ENCODE results near the gene ST6GALNAC4. TPM values are rescaled to one million over a fixed set of nuclear protein-coding genes. Genes with fewer than 3 reads are reported as not detected.

ST6GALNAC4 gene
- total and polyA plus RNA-seq, 5 donors, result 24.3 to 36.7 (median 31.4) TPM

DNA sequence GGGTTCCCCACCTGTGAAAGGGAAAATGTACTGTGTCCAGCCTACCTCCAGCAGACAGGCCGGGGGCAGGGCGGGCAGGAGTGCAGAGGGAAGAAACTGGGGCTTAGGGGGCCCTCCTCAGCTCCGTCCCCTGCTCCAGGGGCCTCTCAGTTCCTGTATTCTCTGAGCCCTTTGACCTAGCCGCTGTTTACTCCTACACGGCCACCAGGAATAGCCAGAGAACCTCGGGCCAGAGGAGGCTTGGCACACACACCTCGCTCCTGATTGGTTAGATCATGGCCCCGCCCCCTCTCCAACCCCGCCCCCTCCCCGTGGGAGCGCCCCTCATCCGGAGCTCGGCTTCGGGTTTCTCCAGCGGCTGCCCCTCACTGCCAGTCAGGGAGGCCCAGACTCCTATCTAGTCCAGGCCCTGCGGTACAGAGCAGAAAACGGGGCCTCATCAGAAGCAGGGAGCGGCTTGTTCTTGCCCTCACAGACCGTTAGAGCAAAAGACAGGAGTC is 19.6 kb downstream of the ST6GALNAC4 start:
- peak overlapping the region; percentile 16 for H3K4me3 ChIP-seq (ENCODE audit: low read length)
- peaks cover 13% of the 10 kb centered on the region for H3K4me1 ChIP-seq (ENCODE audit: control insufficient read depth, insufficient read depth, low read length)
- H3K27me3 ChIP-seq (ENCODE audit: control insufficient read depth, insufficient read depth), result no peaks in the 10 kb centered on the region
- intact Hi-C loops (cut with DNase I), result no loop called here
- no peaks in the 10 kb centered on the region for H3K9me3 ChIP-seq (ENCODE audit: control insufficient read depth, low read length)
- ATAC-seq (peak; percentile 82 to 84), DNase-seq (peak; percentile 84 to 94 (median 94))
- H3K27ac ChIP-seq (ENCODE audit: low read length), result peak overlapping the region; percentile 92
- WGBS, result 9% methylated on average over 19 of the region's 19 CpGs

- no peak for ATAC-seq
- no peaks in the 10 kb centered on the region for H3K9me3 ChIP-seq (ENCODE audit: control insufficient read depth, low read length)
- intact Hi-C loops (cut with DNase I), result no loop called here
These were observed 20.2 kb downstream of the ST6GALNAC4 start for GRCh38 chr9:127896395-127897192.

DNA sequence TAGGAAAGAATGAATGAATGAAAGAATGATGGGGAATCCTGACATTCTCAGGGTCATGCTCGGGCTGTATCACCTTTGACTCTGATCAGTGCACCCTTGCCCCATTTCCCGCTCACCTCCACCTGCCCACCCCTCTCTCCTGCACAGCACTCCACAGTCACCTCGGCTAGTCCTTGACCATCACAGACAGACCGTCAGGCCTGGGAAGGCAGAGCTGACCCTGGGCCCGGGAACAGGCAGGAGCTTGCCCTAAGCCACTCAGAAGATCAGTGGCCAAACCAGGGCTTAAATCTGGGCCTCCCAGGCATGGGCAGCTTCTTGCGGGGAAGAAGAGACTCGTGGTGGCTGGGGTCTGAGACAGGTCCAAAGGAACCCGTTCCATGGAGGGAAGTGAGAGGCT is 21.0 kb downstream of the ST6GALNAC4 start:
- Histone ChIP-seq H3K4me3 (ENCODE audit: low read length) (no peak overlapping the region), H3K9me3 (ENCODE audit: control insufficient read depth, low read length) (no peaks in the 10 kb centered on the region), H3K27ac (ENCODE audit: low read length) (no peak overlapping the region), H3K4me1 (ENCODE audit: control insufficient read depth, insufficient read depth, low read length) (peaks cover 13% of the 10 kb centered on the region), H3K27me3 (ENCODE audit: control insufficient read depth, insufficient read depth) (no peaks in the 10 kb centered on the region)
- intact Hi-C loops (cut with DNase I), result no loop called here
- DNase-seq (peak in 2 of 3 donors; percentile 18 to 39), ATAC-seq (no peak)
- 92% methylated on average over 8 of the region's 8 CpGs for WGBS

More at GRCh38 chr9:127896395-127897192, 20.2 kb downstream of the ST6GALNAC4 start:
- Histone ChIP-seq H3K27ac (ENCODE audit: low read length) (peak overlapping the region; percentile 92), H3K4me3 (ENCODE audit: low read length) (peak overlapping the region; percentile 16), H3K27me3 (ENCODE audit: control insufficient read depth, insufficient read depth) (no peaks in the 10 kb centered on the region), H3K4me1 (ENCODE audit: control insufficient read depth, insufficient read depth, low read length) (peaks cover 13% of the 10 kb centered on the region)
- peak in 2 of 3 donors; percentile 42 to 71 for DNase-seq
- 58% methylated on average over 16 of the region's 16 CpGs for WGBS

- Histone ChIP-seq H3K4me1 (ENCODE audit: control insufficient read depth, insufficient read depth, low read length) (peaks cover 11% of the 10 kb centered on the region), H3K27ac (ENCODE audit: low read length) (no peak overlapping the region), H3K4me3 (ENCODE audit: low read length) (no peak overlapping the region), H3K27me3 (ENCODE audit: control insufficient read depth, insufficient read depth) (no peaks in the 10 kb centered on the region), H3K9me3 (ENCODE audit: control insufficient read depth, low read length) (no peaks in the 10 kb centered on the region)
- ATAC-seq, result no peak
- intact Hi-C loops (cut with DNase I), result no loop called here
- 95% methylated on average over 4 of the region's 4 CpGs for WGBS
- peak in 1 of 3 donors; percentile 3 for DNase-seq
These were observed 23.4 kb downstream of the ST6GALNAC4 start for GRCh38 chr9:127893392-127893791.

DNA sequence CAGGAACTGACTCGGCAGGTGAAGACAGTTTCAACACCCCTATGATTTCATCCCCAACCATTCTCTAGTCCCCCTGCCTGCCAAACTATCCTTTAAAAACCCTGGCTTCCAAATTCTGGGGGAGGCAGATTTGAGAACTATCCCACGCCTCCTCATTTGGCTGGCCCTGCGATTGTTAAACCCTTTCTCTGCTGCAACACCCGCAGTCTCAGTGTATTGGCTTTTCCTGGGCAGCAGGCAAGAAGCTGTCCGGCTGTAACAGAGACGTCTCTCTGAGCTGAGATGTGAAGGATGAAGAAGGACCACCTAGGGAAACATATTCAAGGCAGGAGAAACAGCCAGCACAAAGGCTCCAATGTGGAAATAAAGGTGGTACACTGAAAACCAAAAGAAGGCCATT is 24.0 kb downstream of the ST6GALNAC4 start:
- Histone ChIP-seq H3K4me1 (ENCODE audit: control insufficient read depth, insufficient read depth, low read length) (peaks cover 11% of the 10 kb centered on the region), H3K27me3 (ENCODE audit: control insufficient read depth, insufficient read depth) (no peaks in the 10 kb centered on the region), H3K4me3 (ENCODE audit: low read length) (no peak overlapping the region), H3K27ac (ENCODE audit: low read length) (no peak overlapping the region), H3K9me3 (ENCODE audit: control insufficient read depth, low read length) (no peaks in the 10 kb centered on the region)
- WGBS, result 84% methylated on average over 6 of the region's 6 CpGs
- no peak for ATAC-seq
- DNase-seq, result peak in 1 of 3 donors; percentile 4
- intact Hi-C loops (cut with DNase I), result no loop called here

DNA sequence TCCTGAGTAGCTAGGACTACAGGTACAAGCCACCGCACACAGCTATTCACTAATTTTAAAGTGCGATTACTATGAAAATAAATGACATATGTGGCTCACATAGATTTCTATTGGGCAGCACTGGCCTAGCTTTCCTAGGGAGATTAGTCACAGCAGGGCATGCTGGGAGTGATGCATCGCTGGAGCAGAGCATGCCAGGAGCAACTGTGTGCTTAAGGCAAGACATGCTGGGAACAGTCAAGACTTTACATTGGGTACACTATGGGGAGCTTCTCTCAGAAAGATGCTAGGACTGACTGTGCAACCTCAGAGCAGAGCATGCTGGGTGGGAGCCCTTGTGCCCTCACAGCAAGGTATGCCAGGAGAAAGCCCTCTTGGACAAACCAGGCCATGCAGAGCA is 26.8 kb downstream of the ST6GALNAC4 start:
- H3K9me3 ChIP-seq (ENCODE audit: control insufficient read depth, low read length), result no peaks in the 10 kb centered on the region
- H3K4me1 ChIP-seq (ENCODE audit: control insufficient read depth, insufficient read depth, low read length), result peaks cover 2% of the 10 kb centered on the region
- intact Hi-C loops (cut with DNase I), result no loop called here
- H3K27me3 ChIP-seq (ENCODE audit: control insufficient read depth, insufficient read depth), result no peaks in the 10 kb centered on the region
- DNase-seq (no peak), ATAC-seq (no peak)
- H3K27ac ChIP-seq (ENCODE audit: low read length), result no peak overlapping the region
- 94% methylated on average over 3 of the region's 3 CpGs for WGBS
- H3K4me3 ChIP-seq (ENCODE audit: low read length), result no peak overlapping the region

GRCh38 chr9:127887792-127888191 is 29.0 kb downstream of the ST6GALNAC4 start:
- ATAC-seq (no peak), DNase-seq (no peak)
- WGBS, result 87% methylated on average over 2 of the region's 2 CpGs
- H3K4me1 ChIP-seq (ENCODE audit: control insufficient read depth, insufficient read depth, low read length), result peaks cover 8% of the 10 kb centered on the region
- intact Hi-C loops (cut with DNase I), result no loop called here
- H3K27ac ChIP-seq (ENCODE audit: low read length), result no peak overlapping the region
- H3K4me3 ChIP-seq (ENCODE audit: low read length), result no peak overlapping the region
- no peaks in the 10 kb centered on the region for H3K9me3 ChIP-seq (ENCODE audit: control insufficient read depth, low read length)
- H3K27me3 ChIP-seq (ENCODE audit: control insufficient read depth, insufficient read depth), result no peaks in the 10 kb centered on the region

- peak in 2 of 3 donors; percentile 39 for DNase-seq
- no peak overlapping the region for H3K27ac ChIP-seq (ENCODE audit: low read length)
- H3K4me1 ChIP-seq (ENCODE audit: control insufficient read depth, insufficient read depth, low read length), result peaks cover 8% of the 10 kb centered on the region
- no peak for ATAC-seq
- no peak overlapping the region for H3K4me3 ChIP-seq (ENCODE audit: low read length)
- intact Hi-C loops (cut with DNase I), result no loop called here
- H3K9me3 ChIP-seq (ENCODE audit: control insufficient read depth, low read length), result no peaks in the 10 kb centered on the region
- 96% methylated on average over 18 of the region's 18 CpGs for WGBS
- no peaks in the 10 kb centered on the region for H3K27me3 ChIP-seq (ENCODE audit: control insufficient read depth, insufficient read depth)
These were observed 30.4 kb downstream of the ST6GALNAC4 start for GRCh38 chr9:127886401-127886972.

GRCh38 chr9:127885508-127886281 is 31.1 kb downstream of the ST6GALNAC4 start:
- Histone ChIP-seq H3K27me3 (ENCODE audit: control insufficient read depth, insufficient read depth) (no peaks in the 10 kb centered on the region), H3K9me3 (ENCODE audit: control insufficient read depth, low read length) (no peaks in the 10 kb centered on the region), H3K4me1 (ENCODE audit: control insufficient read depth, insufficient read depth, low read length) (peaks cover 8% of the 10 kb centered on the region), H3K27ac (ENCODE audit: low read length) (no peak overlapping the region), H3K4me3 (ENCODE audit: low read length) (no peak overlapping the region)
- intact Hi-C loops (cut with DNase I), result no loop called here
- no peak for ATAC-seq
- peak in 2 of 3 donors; percentile 17 to 28 for DNase-seq
- 75% methylated on average over 13 of the region's 13 CpGs for WGBS

GRCh38 chr9:127884976-127885490 is 31.8 kb downstream of the ST6GALNAC4 start:
- ATAC-seq (peak in 1 of 2 donors; percentile 6), DNase-seq (peak in 2 of 3 donors; percentile 44 to 58)
- Histone ChIP-seq H3K4me3 (ENCODE audit: low read length) (no peak overlapping the region), H3K27ac (ENCODE audit: low read length) (no peak overlapping the region), H3K9me3 (ENCODE audit: control insufficient read depth, low read length) (no peaks in the 10 kb centered on the region), H3K27me3 (ENCODE audit: control insufficient read depth, insufficient read depth) (no peaks in the 10 kb centered on the region), H3K4me1 (ENCODE audit: control insufficient read depth, insufficient read depth, low read length) (peaks cover 8% of the 10 kb centered on the region)
- 64% methylated on average over 15 of the region's 15 CpGs for WGBS
- intact Hi-C loops (cut with DNase I), result loop anchor here in 1 of 4 donors (5.0 kb wide), 1 partner anchor 32 kb away; the partner anchor contains the start of gene ST6GALNAC4
